Natural killer cell (primary cell): ENCODE results near the gene PLA2G6. TPM values are rescaled to one million over a fixed set of nuclear protein-coding genes. Genes with fewer than 3 reads are reported as not detected.

Experiments used
- ATAC-seq, 3 donors: fragments of 150-1000 bp in 2 of 3; fragments of 200-7000 bp in 1 of 3; cut with Tn5 transposase; 1 replicate in 1 of 3; 2 replicates in 2 of 3; pipeline ENCODE4 v1.10.0; 2021; ENCODE audit warnings: mild to moderate bottlenecking in 2 of 3, moderate library complexity in 2 of 3
- DNase-seq, 2 donors: peaks; one replicate each; pipeline versions ENCODE4 v3.0.0 to v3.0.0-alpha.2; 2013 to 2021; ENCODE audit warnings: mixed read lengths in 1 of 2
- H3K27ac ChIP-seq: one replicate; pipeline ENCODE4 v1.5.1; 2013; ENCODE audit warnings: mild to moderate bottlenecking, low read length
- H3K27me3 ChIP-seq: one replicate; pipeline ENCODE4 v1.6.1; 2013; ENCODE audit warnings: low read length; ENCODE audit not compliant: control insufficient read depth, insufficient read depth
- H3K36me3 ChIP-seq: one replicate; pipeline ENCODE4 v1.6.1; 2013; ENCODE audit warnings: low read length; ENCODE audit not compliant: control insufficient read depth, insufficient read depth
- H3K4me1 ChIP-seq: one replicate; pipeline ENCODE4 v1.6.1; 2013; ENCODE audit warnings: low read length; ENCODE audit not compliant: control insufficient read depth, insufficient read depth
- H3K4me3 ChIP-seq: one replicate; pipeline ENCODE4 v1.5.1; 2013; ENCODE audit warnings: low read length
- H3K9me3 ChIP-seq: one replicate; pipeline ENCODE4 v1.6.1; 2013; ENCODE audit warnings: low read length; ENCODE audit not compliant: control insufficient read depth, insufficient read depth
- H3K27ac Mint-ChIP-seq, 2 donors: one replicate each; pipeline ENCODE4 v1.8.0; 2022; ENCODE audit warnings: mild to moderate bottlenecking in 2 of 2, mixed read lengths in 2 of 2, moderate library complexity in 1 of 2
- H3K27me3 Mint-ChIP-seq, 2 donors: one replicate each; pipeline ENCODE4 v1.8.0; 2022; ENCODE audit warnings: low read depth in 2 of 2, mixed read lengths in 2 of 2
- H3K36me3 Mint-ChIP-seq: one replicate; pipeline ENCODE4 v1.8.0; 2022; ENCODE audit warnings: mixed read lengths
- H3K4me1 Mint-ChIP-seq, 2 donors: one replicate each; pipeline ENCODE4 v1.8.0; 2022; ENCODE audit warnings: mixed read lengths in 2 of 2
- H3K4me3 Mint-ChIP-seq: one replicate; pipeline ENCODE4 v1.8.0; 2022; ENCODE audit warnings: mild to moderate bottlenecking, moderate library complexity, mixed read lengths
- H3K9me3 Mint-ChIP-seq, 2 donors: one replicate each; pipeline ENCODE4 v1.8.0; 2022; ENCODE audit warnings: mixed read lengths in 2 of 2
- CTCF ChIP-seq: fragments of 200-600 bp; IDR thresholded peaks from one replicate; pipeline ENCODE4 v1.8.0; 2022; ENCODE audit warnings: antibody characterized with exemption
- WGBS: methylation state at CpG from one replicate; pipeline ENCODE4 v1.1.7; 2013; ENCODE audit warnings: missing lambda C conversion rate; ENCODE audit not compliant: insufficient coverage; 5-methylcytosine and 5-hydroxymethylcytosine counted together
- intact Hi-C: fragments of 100-400 bp; cut with micrococcal nuclease; formaldehyde crosslinking; loops from one replicate; pipeline ENCODE4 v1.14.2; 2022
- total RNA-seq, 4 donors: library from RNA; stranded (reverse); fragments of 120-200 nt in 1 of 4; gene quantifications; one replicate each; pipeline versions ENCODE4 v1.2.3 to v1.2.4, GENCODE V29; 2013 to 2022

The PLA2G6 gene
- total RNA-seq, 3 donors from 2014 or later (not counting 1 experiment from before 2014, with no cell fraction given) = 137 to 167 (median 145) TPM

- Histone ChIP-seq H3K4me1 (peaks cover 56% of the 10 kb centered on the region), H3K9me3 (no peaks in the 10 kb centered on the region), H3K36me3 (peaks cover 2% of the 10 kb centered on the region), H3K27ac (peak overlapping the region; percentile 99), H3K4me3 (no peak overlapping the region), H3K27me3 (no peaks in the 10 kb centered on the region)
- ATAC-seq (peak; percentile 30 to 49 (median 48)), DNase-seq (peak; percentile 22 to 31)
- 70% methylated on average over 5 of the region's 5 CpGs for WGBS
- peaks cover 18 to 44% of the 10 kb centered on the region in 2 donors for H3K4me1 Mint-ChIP-seq
- no peak for TF ChIP-seq CTCF
- intact Hi-C loops = no loop called here
- no peaks in the 10 kb centered on the region for H3K27me3 Mint-ChIP-seq
- H3K27ac Mint-ChIP-seq = peak overlapping the region; percentile 92 to 96
- peak overlapping the region; percentile 77 for H3K4me3 Mint-ChIP-seq
- no peaks in the 10 kb centered on the region for H3K9me3 Mint-ChIP-seq
- no peaks in the 10 kb centered on the region for H3K36me3 Mint-ChIP-seq
These were observed 37.6 kb downstream of the PLA2G6 start for GRCh38 chr22:38144025-38144405.

- peak overlapping the region; percentile 92 to 96 for H3K27ac Mint-ChIP-seq
- DNase-seq = no peak
These were observed 39.0 kb downstream of the PLA2G6 start for GRCh38 chr22:38142606-38143005.

GRCh38 chr22:38141217-38141973, 40.2 kb downstream of the PLA2G6 start:
- Histone ChIP-seq H3K27ac (peak overlapping the region; percentile 48), H3K4me3 (no peak overlapping the region), H3K4me1 (peaks cover 54% of the 10 kb centered on the region), H3K9me3 (no peaks in the 10 kb centered on the region), H3K36me3 (peaks cover 12% of the 10 kb centered on the region), H3K27me3 (no peaks in the 10 kb centered on the region)
- ATAC-seq (no peak), DNase-seq (no peak)
- no peaks in the 10 kb centered on the region for H3K27me3 Mint-ChIP-seq
- intact Hi-C loops = no loop called here
- H3K36me3 Mint-ChIP-seq = no peaks in the 10 kb centered on the region
- H3K27ac Mint-ChIP-seq = peak overlapping the region; percentile 92 to 96
- 93% methylated on average over 16 of the region's 16 CpGs for WGBS
- H3K4me3 Mint-ChIP-seq = peak overlapping the region; percentile 45
- H3K4me1 Mint-ChIP-seq = peaks cover 18 to 38% of the 10 kb centered on the region in 2 donors
- H3K9me3 Mint-ChIP-seq = no peaks in the 10 kb centered on the region
- TF ChIP-seq CTCF = no peak

More at GRCh38 chr22:38142606-38143005, 39.0 kb downstream of the PLA2G6 start:
- intact Hi-C loops = loop anchor here (2.0 kb wide), 2 partner anchors 30 to 60 kb away; no protein-coding TSS in a partner anchor
- no peak for ATAC-seq
- Histone ChIP-seq H3K4me1 (peaks cover 55% of the 10 kb centered on the region), H3K36me3 (peaks cover 10% of the 10 kb centered on the region), H3K27ac (peak overlapping the region; percentile 99), H3K9me3 (no peaks in the 10 kb centered on the region), H3K27me3 (no peaks in the 10 kb centered on the region), H3K4me3 (peak overlapping the region; percentile 8)
- Mint-ChIP-seq H3K36me3 (no peaks in the 10 kb centered on the region), H3K9me3 (no peaks in the 10 kb centered on the region), H3K4me3 (peak overlapping the region; percentile 77), H3K4me1 (peaks cover 18 to 38% of the 10 kb centered on the region in 2 donors), H3K27me3 (no peaks in the 10 kb centered on the region)
- TF ChIP-seq CTCF = no peak
- WGBS = 87% methylated on average over 5 of the region's 5 CpGs
